Measurements from ENCODE around the gene GLDN. TPM values are rescaled to one million over a fixed set of nuclear protein-coding genes. Genes with fewer than 3 reads are reported as not detected.
A peak's percentile ranks its signal among the peaks of the same experiment; 100 is the strongest.

Gene GLDN
- total RNA-seq, 1 experiment from 2014 or later: 0.77 TPM

DNA sequence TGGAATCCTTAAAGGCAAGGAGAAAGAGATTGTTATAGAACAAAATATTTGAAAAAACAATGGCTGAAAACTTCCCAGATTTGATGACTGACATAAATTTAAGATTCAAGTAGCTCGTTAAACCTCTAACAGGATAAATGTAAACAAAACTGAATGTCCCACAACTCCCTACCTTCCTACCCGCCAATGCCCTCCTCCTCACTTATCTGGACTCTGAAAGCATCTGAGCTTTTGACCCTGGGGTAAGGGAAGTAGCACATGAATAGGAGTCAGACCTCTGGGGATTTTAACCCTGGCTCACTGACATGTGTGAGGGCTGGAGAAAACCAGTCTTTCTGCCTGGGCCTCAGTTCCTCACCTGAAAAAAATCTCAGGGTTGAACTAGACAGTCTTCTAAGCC is 29.9 kb upstream of the GLDN start:
- H3K4me1 Mint-ChIP-seq: peaks cover 7% of the 10 kb centered on the region
- TF ChIP-seq, protein P1, sequence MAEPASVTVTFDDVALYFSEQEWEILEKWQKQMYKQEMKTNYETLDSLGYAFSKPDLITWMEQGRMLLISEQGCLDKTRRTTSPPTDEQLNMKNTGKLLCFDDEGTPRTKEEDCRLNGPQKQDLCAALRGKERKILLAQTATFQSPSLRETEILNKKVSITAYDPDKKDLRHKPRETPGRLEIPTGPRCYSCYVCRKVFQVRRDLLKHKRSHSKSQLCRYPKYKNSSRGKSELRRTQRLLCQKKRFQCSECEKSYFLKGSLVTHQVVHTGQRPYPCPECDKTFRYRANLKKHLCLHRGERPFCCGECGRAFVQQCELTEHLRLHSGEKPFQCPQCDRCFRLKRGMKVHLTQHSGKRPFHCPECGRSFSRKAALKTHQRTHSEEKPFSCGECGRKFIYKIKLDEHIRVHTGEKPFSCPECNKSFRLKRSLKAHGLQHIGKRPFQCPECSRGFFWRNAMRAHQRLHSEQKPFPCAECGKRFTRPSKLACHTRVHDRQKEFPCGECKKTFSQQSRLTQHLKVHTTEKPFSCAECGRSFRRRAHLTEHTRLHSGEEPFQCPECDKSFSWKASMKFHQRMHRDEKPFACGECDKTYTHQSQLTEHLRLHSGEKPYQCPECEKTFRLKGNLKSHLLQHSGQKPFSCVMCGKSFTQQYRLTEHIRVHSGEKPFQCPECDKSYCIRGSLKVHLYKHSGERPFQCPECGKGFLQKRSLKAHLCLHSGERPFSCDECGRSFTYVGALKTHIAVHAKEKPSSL (CRISPR knock-in tag; conservative IDR thresholded peaks at IDR 0.05): no peak
- TF ChIP-seq, protein P2, sequence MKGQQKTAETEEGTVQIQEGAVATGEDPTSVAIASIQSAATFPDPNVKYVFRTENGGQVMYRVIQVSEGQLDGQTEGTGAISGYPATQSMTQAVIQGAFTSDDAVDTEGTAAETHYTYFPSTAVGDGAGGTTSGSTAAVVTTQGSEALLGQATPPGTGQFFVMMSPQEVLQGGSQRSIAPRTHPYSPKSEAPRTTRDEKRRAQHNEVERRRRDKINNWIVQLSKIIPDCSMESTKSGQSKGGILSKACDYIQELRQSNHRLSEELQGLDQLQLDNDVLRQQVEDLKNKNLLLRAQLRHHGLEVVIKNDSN (CRISPR knock-in tag; IDR thresholded peaks at IDR 0.05): no peak
- TF ChIP-seq ZNF416 (CRISPR knock-in tag; IDR thresholded peaks at IDR 0.05) (no peak), TEAD1 (CRISPR knock-in tag; IDR thresholded peaks at IDR 0.05) (no peak), NR1H2 (CRISPR knock-in tag; IDR thresholded peaks at IDR 0.05) (no peak), GTF2I (CRISPR knock-in tag; conservative IDR thresholded peaks at IDR 0.05) (no peak)
- TF ChIP-seq, protein P3, sequence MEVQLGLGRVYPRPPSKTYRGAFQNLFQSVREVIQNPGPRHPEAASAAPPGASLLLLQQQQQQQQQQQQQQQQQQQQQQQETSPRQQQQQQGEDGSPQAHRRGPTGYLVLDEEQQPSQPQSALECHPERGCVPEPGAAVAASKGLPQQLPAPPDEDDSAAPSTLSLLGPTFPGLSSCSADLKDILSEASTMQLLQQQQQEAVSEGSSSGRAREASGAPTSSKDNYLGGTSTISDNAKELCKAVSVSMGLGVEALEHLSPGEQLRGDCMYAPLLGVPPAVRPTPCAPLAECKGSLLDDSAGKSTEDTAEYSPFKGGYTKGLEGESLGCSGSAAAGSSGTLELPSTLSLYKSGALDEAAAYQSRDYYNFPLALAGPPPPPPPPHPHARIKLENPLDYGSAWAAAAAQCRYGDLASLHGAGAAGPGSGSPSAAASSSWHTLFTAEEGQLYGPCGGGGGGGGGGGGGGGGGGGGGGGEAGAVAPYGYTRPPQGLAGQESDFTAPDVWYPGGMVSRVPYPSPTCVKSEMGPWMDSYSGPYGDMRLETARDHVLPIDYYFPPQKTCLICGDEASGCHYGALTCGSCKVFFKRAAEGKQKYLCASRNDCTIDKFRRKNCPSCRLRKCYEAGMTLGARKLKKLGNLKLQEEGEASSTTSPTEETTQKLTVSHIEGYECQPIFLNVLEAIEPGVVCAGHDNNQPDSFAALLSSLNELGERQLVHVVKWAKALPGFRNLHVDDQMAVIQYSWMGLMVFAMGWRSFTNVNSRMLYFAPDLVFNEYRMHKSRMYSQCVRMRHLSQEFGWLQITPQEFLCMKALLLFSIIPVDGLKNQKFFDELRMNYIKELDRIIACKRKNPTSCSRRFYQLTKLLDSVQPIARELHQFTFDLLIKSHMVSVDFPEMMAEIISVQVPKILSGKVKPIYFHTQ (CRISPR knock-in tag; IDR thresholded peaks at IDR 0.05): no peak
- TF ChIP-seq, protein P4, sequence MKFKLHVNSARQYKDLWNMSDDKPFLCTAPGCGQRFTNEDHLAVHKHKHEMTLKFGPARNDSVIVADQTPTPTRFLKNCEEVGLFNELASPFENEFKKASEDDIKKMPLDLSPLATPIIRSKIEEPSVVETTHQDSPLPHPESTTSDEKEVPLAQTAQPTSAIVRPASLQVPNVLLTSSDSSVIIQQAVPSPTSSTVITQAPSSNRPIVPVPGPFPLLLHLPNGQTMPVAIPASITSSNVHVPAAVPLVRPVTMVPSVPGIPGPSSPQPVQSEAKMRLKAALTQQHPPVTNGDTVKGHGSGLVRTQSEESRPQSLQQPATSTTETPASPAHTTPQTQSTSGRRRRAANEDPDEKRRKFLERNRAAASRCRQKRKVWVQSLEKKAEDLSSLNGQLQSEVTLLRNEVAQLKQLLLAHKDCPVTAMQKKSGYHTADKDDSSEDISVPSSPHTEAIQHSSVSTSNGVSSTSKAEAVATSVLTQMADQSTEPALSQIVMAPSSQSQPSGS (CRISPR knock-in tag; IDR thresholded peaks at IDR 0.05; ENCODE audit: borderline replicate concordance, low read depth): no peak
- TF ChIP-seq, protein P5, sequence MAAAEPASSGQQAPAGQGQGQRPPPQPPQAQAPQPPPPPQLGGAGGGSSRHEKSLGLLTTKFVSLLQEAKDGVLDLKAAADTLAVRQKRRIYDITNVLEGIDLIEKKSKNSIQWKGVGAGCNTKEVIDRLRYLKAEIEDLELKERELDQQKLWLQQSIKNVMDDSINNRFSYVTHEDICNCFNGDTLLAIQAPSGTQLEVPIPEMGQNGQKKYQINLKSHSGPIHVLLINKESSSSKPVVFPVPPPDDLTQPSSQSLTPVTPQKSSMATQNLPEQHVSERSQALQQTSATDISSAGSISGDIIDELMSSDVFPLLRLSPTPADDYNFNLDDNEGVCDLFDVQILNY (CRISPR knock-in tag; IDR thresholded peaks at IDR 0.05): no peak
- no peaks in the 10 kb centered on the region; the same call in 1 of the 2 replicates for H3K27me3 Mint-ChIP-seq (ENCODE audit: low read depth)
- no peak for ATAC-seq
- H3K9me3 Mint-ChIP-seq: no peaks in the 10 kb centered on the region
- H3K36me3 Mint-ChIP-seq: no peaks in the 10 kb centered on the region
- CTCF ChIA-PET: interaction anchor here (1.5 kb wide), 1 partner anchor 148 kb away, joined by 3 read pairs; no protein-coding TSS in a partner anchor
- POLR2A ChIA-PET: no interaction called here
- H3K4me3 Mint-ChIP-seq: no peak overlapping the region
- no peak for DNase-seq (ENCODE audit: low spot score)
- H3K27ac Mint-ChIP-seq: no peak overlapping the region

DNA sequence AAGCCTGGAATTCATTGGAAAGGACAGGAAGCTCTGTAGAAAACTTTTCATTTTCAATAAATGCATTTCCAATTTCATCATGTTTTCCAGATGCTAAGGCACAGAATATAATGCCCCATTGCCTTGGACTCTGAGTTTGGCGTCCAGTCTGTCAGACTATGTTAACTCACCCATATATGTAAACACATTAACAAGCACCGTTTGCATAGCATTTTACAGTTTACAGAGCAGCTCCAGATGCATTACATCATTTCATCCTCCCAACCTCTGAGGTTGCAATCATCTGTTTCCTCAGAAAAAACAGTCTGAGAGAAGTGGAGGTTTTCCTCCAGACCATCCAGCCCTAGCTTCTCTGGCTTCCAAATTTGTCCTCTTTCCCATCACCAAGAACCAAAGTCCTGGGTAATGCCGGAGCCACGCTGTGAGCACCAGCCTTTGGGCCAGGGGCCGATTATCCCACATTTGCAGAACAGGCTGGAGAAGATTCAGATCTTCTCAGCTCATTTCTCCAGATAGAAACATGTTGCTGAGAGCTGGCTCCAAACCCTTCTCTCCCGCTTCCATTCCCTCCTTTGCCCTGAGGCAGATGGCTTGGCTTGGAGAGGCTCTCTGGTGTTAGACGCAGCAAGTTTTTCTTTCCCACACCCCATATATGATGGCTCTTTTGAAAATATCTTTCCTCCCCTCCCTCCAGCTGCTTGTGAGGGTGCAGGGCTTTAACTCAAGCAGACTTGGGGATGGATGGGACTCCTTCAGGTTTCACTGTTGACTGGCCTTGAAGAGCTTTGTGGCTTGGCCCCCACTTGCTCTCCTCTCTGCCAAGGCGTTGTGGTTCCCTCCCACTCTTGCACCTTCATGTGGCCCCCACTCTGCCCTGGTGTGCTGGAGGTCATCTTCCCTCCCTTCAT is 29.0 kb upstream of the GLDN start:
- ChIA-PET POLR2A (no interaction called here), CTCF (interaction anchor here (1.3 to 1.5 kb wide), 2 partner anchors 22 to 149 kb away, joined by 3 read pairs; no protein-coding TSS in a partner anchor)
- ATAC-seq: no peak
- H3K9me3 Mint-ChIP-seq: no peaks in the 10 kb centered on the region
- no peak for TF ChIP-seq TEAD4 (CRISPR knock-in tag; IDR thresholded peaks at IDR 0.05)
- peak; percentile 93 for TF ChIP-seq GABPB1 (CRISPR knock-in tag; IDR thresholded peaks at IDR 0.05)
- H3K4me3 Mint-ChIP-seq: no peak overlapping the region
- H3K4me1 Mint-ChIP-seq: peaks cover 7% of the 10 kb centered on the region
- H3K36me3 Mint-ChIP-seq: no peaks in the 10 kb centered on the region
- H3K27me3 Mint-ChIP-seq (ENCODE audit: low read depth): no peaks in the 10 kb centered on the region; the same call in 1 of the 2 replicates
- DNase-seq (ENCODE audit: low spot score): no peak
- H3K27ac Mint-ChIP-seq: no peak overlapping the region

DNA sequence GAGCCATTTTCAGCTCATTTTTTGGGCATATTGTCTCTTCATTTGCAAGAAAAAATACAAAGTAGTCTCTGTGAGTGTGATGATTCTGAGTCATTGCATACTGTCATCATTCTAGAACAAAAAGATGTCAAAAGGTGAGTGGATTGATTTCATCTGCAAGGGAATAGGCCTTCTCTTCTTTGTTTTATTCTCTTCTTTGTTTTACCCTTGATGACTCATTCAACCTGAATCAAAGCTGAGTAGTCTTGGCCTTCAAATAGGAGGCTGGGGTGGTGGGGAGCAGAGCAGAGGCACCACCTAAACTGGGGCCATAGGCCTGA is 28.4 kb upstream of the GLDN start:
- no peaks in the 10 kb centered on the region for H3K36me3 Mint-ChIP-seq
- ChIA-PET CTCF (interaction anchor here (1.3 to 1.5 kb wide), 2 partner anchors 21 to 150 kb away, joined by 3 read pairs; no protein-coding TSS in a partner anchor), POLR2A (no interaction called here)
- H3K9me3 Mint-ChIP-seq: no peaks in the 10 kb centered on the region
- H3K4me3 Mint-ChIP-seq: no peak overlapping the region
- no peak overlapping the region for H3K27ac Mint-ChIP-seq
- H3K4me1 Mint-ChIP-seq: peaks cover 7% of the 10 kb centered on the region
- DNase-seq (ENCODE audit: low spot score): no peak
- no peak for ATAC-seq
- no peaks in the 10 kb centered on the region; the same call in 1 of the 2 replicates for H3K27me3 Mint-ChIP-seq (ENCODE audit: low read depth)
- TF ChIP-seq KAT7 (CRISPR knock-in tag; IDR thresholded peaks at IDR 0.05; ENCODE audit: borderline replicate concordance) (no peak), ATF1 (CRISPR knock-in tag; IDR thresholded peaks at IDR 0.05) (no peak), CBFB (CRISPR knock-in tag; IDR thresholded peaks at IDR 0.05; ENCODE audit: low read depth) (no peak), NFYB (CRISPR knock-in tag; conservative IDR thresholded peaks at IDR 0.05; ENCODE audit: low read depth) (no peak), NR2C2 (CRISPR knock-in tag; IDR thresholded peaks at IDR 0.05) (no peak), PRRX2 (CRISPR knock-in tag; IDR thresholded peaks at IDR 0.05) (no peak)
- TF ChIP-seq, protein P6, sequence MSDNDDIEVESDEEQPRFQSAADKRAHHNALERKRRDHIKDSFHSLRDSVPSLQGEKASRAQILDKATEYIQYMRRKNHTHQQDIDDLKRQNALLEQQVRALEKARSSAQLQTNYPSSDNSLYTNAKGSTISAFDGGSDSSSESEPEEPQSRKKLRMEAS (CRISPR knock-in tag; IDR thresholded peaks at IDR 0.05): no peak
- TF ChIP-seq, protein P7, sequence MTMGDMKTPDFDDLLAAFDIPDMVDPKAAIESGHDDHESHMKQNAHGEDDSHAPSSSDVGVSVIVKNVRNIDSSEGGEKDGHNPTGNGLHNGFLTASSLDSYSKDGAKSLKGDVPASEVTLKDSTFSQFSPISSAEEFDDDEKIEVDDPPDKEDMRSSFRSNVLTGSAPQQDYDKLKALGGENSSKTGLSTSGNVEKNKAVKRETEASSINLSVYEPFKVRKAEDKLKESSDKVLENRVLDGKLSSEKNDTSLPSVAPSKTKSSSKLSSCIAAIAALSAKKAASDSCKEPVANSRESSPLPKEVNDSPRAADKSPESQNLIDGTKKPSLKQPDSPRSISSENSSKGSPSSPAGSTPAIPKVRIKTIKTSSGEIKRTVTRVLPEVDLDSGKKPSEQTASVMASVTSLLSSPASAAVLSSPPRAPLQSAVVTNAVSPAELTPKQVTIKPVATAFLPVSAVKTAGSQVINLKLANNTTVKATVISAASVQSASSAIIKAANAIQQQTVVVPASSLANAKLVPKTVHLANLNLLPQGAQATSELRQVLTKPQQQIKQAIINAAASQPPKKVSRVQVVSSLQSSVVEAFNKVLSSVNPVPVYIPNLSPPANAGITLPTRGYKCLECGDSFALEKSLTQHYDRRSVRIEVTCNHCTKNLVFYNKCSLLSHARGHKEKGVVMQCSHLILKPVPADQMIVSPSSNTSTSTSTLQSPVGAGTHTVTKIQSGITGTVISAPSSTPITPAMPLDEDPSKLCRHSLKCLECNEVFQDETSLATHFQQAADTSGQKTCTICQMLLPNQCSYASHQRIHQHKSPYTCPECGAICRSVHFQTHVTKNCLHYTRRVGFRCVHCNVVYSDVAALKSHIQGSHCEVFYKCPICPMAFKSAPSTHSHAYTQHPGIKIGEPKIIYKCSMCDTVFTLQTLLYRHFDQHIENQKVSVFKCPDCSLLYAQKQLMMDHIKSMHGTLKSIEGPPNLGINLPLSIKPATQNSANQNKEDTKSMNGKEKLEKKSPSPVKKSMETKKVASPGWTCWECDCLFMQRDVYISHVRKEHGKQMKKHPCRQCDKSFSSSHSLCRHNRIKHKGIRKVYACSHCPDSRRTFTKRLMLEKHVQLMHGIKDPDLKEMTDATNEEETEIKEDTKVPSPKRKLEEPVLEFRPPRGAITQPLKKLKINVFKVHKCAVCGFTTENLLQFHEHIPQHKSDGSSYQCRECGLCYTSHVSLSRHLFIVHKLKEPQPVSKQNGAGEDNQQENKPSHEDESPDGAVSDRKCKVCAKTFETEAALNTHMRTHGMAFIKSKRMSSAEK (CRISPR knock-in tag; IDR thresholded peaks at IDR 0.05; ENCODE audit: borderline replicate concordance): no peak

All from WTC11 (cell line).